NK-92 treated with Interleukin-12 subunit alpha and Interleukin-12 subunit beta, amount 100 ng/mL, for 24 hours (cell line): ENCODE data around the gene GNG7.
"Not testable (repeated sequence)": the region's sequence is repeated elsewhere in the genome, so short reads cannot be mapped to it uniquely, and the experiment has no call there.

ENCODE experiments used
- DNase-seq: peaks from one replicate; lab custom pipeline; 2025; lab: John Stamatoyannopoulos, UW

GNG7 gene

GRCh38 chr19:2726904-2727639 is 24.6 kb upstream of the GNG7 start:
- DNase-seq, result no peak

GRCh38 chr19:2726160-2726855 is 23.8 kb upstream of the GNG7 start:
- DNase-seq, result no peak

- DNase-seq, result no peak
These were observed 21.7 kb upstream of the GNG7 start for GRCh38 chr19:2724148-2724557.

- no peak for DNase-seq
These were observed 21.3 kb upstream of the GNG7 start for GRCh38 chr19:2723747-2724146.

GRCh38 chr19:2723345-2723715 is 20.8 kb upstream of the GNG7 start:
- no peak for DNase-seq

- DNase-seq, result no peak
These were observed 20.2 kb upstream of the GNG7 start for GRCh38 chr19:2722541-2723344.

GRCh38 chr19:2721570-2722540 is 19.4 kb upstream of the GNG7 start:
- DNase-seq, result no peak

- DNase-seq, result no peak
These were observed 18.5 kb upstream of the GNG7 start, which contains the start of gene DIRAS1 for GRCh38 chr19:2720777-2721569. TSS of gene DIRAS1 (minus strand) at chr19:2721372. CDS start at chr19:2717806, 3,566 bp downstream.

- DNase-seq, result no peak
These were observed 17.7 kb upstream of the GNG7 start for GRCh38 chr19:2719920-2720776.

- DNase-seq, result no peak
These were observed 16.8 kb upstream of the GNG7 start for GRCh38 chr19:2719232-2719735.

- DNase-seq, result no peak
These were observed 15.4 kb upstream of the GNG7 start for GRCh38 chr19:2717638-2718541.

GRCh38 chr19:2716722-2717637 is 14.5 kb upstream of the GNG7 start:
- no peak for DNase-seq

- no peak for DNase-seq
These were observed 13.8 kb upstream of the GNG7 start for GRCh38 chr19:2716275-2716650.

GRCh38 chr19:2715470-2716274 is 13.2 kb upstream of the GNG7 start:
- DNase-seq, result no peak

GRCh38 chr19:2714531-2715269 is 12.2 kb upstream of the GNG7 start:
- no peak for DNase-seq

GRCh38 chr19:2714102-2714501 is 11.6 kb upstream of the GNG7 start:
- not testable (repeated sequence) for DNase-seq
